ENCODE measurements around the gene BCAM.

BCAM gene

GRCh38 chr19:44810234-44811121 lies 1.6 kb downstream of the BCAM start:
- H4K20me1 ChIP-seq (ENCODE audit: low read depth, low read length), result no peaks in the 10 kb centered on the region
- no peak for TF ChIP-seq EZH2phosphoT487 (conservative IDR thresholded peaks at IDR 0.05; ENCODE audit: low read length)
- no peak for TF ChIP-seq CTCF (IDR thresholded peaks at IDR 0.05; ENCODE audit: insufficient read depth, low read length, poor library complexity, severe bottlenecking)
- H2AFZ ChIP-seq (ENCODE audit: low read depth, low read length, severe bottlenecking), result no peak overlapping the region
- no peaks in the 10 kb centered on the region for H3K9me2 ChIP-seq (replicated peaks; ENCODE audit: insufficient read depth, low read length)
- H3K36me3 ChIP-seq (ENCODE audit: low read length), result no peaks in the 10 kb centered on the region
- H3K4me3 ChIP-seq (ENCODE audit: insufficient read depth, low read length, poor library complexity, severe bottlenecking), result no peak overlapping the region
- no peaks in the 10 kb centered on the region for H3K9me3 ChIP-seq (ENCODE audit: insufficient read depth, low read length)
- H3K9ac ChIP-seq (ENCODE audit: low read length), result no peak overlapping the region
- H3K27me3 ChIP-seq (ENCODE audit: low read length), result no peaks in the 10 kb centered on the region
- H3K27ac ChIP-seq (ENCODE audit: low read depth, low read length), result no peak overlapping the region
- H3F3A ChIP-seq (ENCODE audit: insufficient read depth), result no peaks in the 10 kb centered on the region
- no peaks in the 10 kb centered on the region for H3K79me2 ChIP-seq (ENCODE audit: insufficient read depth, low read length)
- H3K4me2 ChIP-seq (ENCODE audit: low read depth, low read length, poor library complexity, severe bottlenecking), result no peak overlapping the region

DNA sequence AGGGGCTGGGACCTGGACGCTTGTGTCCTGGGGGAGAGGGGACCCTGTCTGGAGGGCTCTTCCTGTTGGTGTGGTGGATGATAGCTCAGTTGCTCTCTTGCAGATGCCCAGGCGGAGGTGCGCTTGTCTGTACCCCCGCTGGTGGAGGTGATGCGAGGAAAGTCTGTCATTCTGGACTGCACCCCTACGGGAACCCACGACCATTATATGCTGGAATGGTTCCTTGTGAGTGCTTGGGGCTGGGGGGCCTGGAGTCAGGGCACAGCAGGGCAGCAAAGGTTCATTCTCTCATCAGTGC lies 2.2 kb downstream of the BCAM start:
- H3K27ac ChIP-seq (ENCODE audit: low read depth, low read length), result no peak overlapping the region
- H3K9me3 ChIP-seq (ENCODE audit: insufficient read depth, low read length), result no peaks in the 10 kb centered on the region
- H3F3A ChIP-seq (ENCODE audit: insufficient read depth), result no peaks in the 10 kb centered on the region
- H3K9me2 ChIP-seq (replicated peaks; ENCODE audit: insufficient read depth, low read length), result no peaks in the 10 kb centered on the region
- no peak overlapping the region for H3K4me2 ChIP-seq (ENCODE audit: low read depth, low read length, poor library complexity, severe bottlenecking)
- no peaks in the 10 kb centered on the region for H3K36me3 ChIP-seq (ENCODE audit: low read length)
- no peak overlapping the region for H3K4me3 ChIP-seq (ENCODE audit: insufficient read depth, low read length, poor library complexity, severe bottlenecking)
- H3K79me2 ChIP-seq (ENCODE audit: insufficient read depth, low read length), result no peaks in the 10 kb centered on the region
- no peaks in the 10 kb centered on the region for H4K20me1 ChIP-seq (ENCODE audit: low read depth, low read length)
- H2AFZ ChIP-seq (ENCODE audit: low read depth, low read length, severe bottlenecking), result no peak overlapping the region
- H3K9ac ChIP-seq (ENCODE audit: low read length), result no peak overlapping the region
- no peak for TF ChIP-seq EZH2phosphoT487 (conservative IDR thresholded peaks at IDR 0.05; ENCODE audit: low read length)
- TF ChIP-seq CTCF (IDR thresholded peaks at IDR 0.05; ENCODE audit: insufficient read depth, low read length, poor library complexity, severe bottlenecking), result no peak
- no peaks in the 10 kb centered on the region for H3K27me3 ChIP-seq (ENCODE audit: low read length)

GRCh38 chr19:44812142-44812718 lies 3.3 kb downstream of the BCAM start:
- Histone ChIP-seq H3K27me3 (ENCODE audit: low read length) (no peaks in the 10 kb centered on the region), H3K4me3 (ENCODE audit: insufficient read depth, low read length, poor library complexity, severe bottlenecking) (no peak overlapping the region), H3K9me2 (replicated peaks; ENCODE audit: insufficient read depth, low read length) (no peaks in the 10 kb centered on the region), H3K4me2 (ENCODE audit: low read depth, low read length, poor library complexity, severe bottlenecking) (no peak overlapping the region), H2AFZ (ENCODE audit: low read depth, low read length, severe bottlenecking) (no peak overlapping the region), H3K36me3 (ENCODE audit: low read length) (no peaks in the 10 kb centered on the region), H3K9ac (ENCODE audit: low read length) (no peak overlapping the region), H4K20me1 (ENCODE audit: low read depth, low read length) (no peaks in the 10 kb centered on the region), H3K27ac (ENCODE audit: low read depth, low read length) (no peak overlapping the region), H3K79me2 (ENCODE audit: insufficient read depth, low read length) (no peaks in the 10 kb centered on the region), H3F3A (ENCODE audit: insufficient read depth) (no peaks in the 10 kb centered on the region), H3K9me3 (ENCODE audit: insufficient read depth, low read length) (no peaks in the 10 kb centered on the region)
- TF ChIP-seq CTCF (IDR thresholded peaks at IDR 0.05; ENCODE audit: insufficient read depth, low read length, poor library complexity, severe bottlenecking) (no peak), EZH2phosphoT487 (conservative IDR thresholded peaks at IDR 0.05; ENCODE audit: low read length) (no peak)

Data from SU-DHL-6 (cell line).